Fibroblast of mammary gland (primary cell): ENCODE measurements around the gene CRIP1.

Source experiments
- DNase-seq: peaks from one replicate; pipeline ENCODE4 v3.0.0-alpha.2; 2010; ENCODE audit warnings: low read depth
- H3K4me3 ChIP-seq: 2 replicates; pipeline ENCODE4 v1.5.1; 2011; ENCODE audit warnings: low read depth, mild to moderate bottlenecking, low read length, moderate library complexity; ENCODE audit not compliant: control insufficient read depth
- TF ChIP-seq, protein P1 (sequence below): conservative IDR thresholded peaks from 2 replicates; pipeline ENCODE4 v1.5.1; 2011; ENCODE audit warnings: low read depth, low read length, inconsistent platforms; ENCODE audit not compliant: control insufficient read depth, insufficient read depth

Gene CRIP1

DNA sequence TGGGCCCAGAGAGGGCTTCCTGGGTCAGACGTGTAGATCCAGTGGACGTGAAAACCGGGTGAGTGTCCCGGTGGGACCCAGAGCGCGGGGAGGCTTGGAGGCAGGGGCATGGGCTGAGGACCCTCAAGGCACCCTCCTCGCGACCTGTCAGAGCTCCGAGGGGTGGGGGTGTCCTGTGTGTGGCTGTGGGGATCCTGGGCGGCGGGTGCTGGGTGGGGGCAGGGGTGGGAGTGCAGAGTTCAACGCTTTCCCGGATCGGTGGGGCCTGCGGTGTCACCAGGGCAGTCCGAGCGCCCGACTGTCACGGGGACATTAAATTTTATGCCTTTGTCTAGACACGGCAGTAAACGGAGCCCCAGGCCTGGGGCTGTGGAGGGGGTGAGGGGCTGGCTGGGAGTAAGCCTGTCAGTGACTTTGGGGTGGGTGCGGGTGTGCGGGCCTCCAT, 40.7 kb downstream of the CRIP1 start:
- DNase-seq, result no peak
- TF ChIP-seq, protein P1, sequence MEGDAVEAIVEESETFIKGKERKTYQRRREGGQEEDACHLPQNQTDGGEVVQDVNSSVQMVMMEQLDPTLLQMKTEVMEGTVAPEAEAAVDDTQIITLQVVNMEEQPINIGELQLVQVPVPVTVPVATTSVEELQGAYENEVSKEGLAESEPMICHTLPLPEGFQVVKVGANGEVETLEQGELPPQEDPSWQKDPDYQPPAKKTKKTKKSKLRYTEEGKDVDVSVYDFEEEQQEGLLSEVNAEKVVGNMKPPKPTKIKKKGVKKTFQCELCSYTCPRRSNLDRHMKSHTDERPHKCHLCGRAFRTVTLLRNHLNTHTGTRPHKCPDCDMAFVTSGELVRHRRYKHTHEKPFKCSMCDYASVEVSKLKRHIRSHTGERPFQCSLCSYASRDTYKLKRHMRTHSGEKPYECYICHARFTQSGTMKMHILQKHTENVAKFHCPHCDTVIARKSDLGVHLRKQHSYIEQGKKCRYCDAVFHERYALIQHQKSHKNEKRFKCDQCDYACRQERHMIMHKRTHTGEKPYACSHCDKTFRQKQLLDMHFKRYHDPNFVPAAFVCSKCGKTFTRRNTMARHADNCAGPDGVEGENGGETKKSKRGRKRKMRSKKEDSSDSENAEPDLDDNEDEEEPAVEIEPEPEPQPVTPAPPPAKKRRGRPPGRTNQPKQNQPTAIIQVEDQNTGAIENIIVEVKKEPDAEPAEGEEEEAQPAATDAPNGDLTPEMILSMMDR, result no peak
- H3K4me3 ChIP-seq, result peak overlapping the region; percentile 39

DNA sequence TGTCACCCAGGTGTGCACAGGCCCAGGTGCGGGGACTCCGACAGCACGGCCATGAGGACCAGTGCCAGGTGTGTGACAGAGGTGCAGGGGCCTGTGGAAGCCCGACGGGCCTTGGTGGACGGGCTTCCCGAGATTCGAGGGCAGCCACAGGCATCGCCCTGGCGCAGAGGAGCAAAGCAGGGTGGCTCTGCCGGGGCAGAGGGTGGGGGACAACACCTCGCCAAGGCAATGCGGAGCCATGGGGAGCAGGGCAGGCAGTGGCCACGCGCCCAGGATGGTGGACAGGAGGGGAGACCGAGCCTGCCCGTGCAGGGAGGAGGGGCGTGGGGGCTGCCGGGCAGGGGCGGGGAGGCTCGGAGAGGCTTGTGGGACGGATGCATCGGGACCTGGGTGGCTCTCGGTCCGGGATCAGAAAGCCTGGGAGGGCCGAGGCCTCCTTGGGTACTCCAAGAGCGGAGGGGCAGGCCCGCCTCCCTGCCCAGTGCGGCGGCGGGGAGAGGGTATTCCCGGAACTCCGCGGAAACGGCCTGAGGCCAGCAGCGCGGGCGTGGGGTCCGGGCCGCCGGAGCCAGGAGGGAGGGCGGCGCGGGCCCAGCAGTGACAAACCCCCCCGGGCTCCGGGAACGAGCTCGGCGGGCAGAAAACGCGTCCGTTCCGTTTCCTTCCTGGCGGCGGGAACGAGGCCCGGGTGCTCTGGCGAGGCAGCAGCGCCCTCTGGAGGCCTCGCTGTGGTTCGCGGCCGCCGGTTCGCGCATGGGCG, 41.3 kb downstream of the CRIP1 start:
- DNase-seq, result peak; percentile 59
- TF ChIP-seq, protein P1, result peak; percentile 48
- peak overlapping the region; percentile 26 for H3K4me3 ChIP-seq

DNA sequence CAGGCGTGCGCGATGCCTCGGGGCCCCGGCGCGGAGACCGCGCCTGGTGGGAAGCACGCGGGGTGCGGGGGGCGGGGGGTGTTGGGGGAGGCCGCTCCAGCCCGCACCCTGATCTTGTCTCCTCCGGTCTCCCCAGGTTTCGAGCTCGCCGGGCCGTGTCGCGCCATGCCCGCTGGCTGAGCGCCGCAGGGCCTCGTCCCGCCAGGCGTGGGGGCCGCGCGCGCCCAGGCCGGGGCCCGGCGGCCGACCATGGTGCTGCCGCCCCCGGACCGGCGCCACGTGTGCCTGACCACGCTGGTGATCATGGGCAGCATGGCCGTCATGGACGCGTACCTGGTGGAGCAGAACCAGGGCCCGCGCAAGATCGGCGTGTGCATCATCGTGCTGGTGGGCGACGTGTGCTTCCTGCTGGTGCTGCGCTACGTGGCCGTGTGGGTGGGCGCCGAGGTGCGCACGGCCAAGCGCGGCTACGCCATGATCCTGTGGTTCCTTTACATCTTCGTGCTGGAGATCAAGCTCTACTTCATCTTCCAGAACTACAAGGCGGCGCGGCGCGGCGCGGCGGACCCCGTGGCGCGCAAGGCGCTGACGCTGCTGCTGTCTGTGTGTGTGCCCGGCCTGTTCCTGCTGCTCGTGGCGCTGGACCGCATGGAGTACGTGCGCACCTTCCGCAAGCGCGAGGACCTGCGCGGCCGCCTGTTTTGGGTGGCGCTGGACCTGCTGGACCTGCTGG, 42.1 kb downstream of the CRIP1 start:
- H3K4me3 ChIP-seq, result no peak overlapping the region
- TF ChIP-seq, protein P1, result no peak
- no peak for DNase-seq

DNA sequence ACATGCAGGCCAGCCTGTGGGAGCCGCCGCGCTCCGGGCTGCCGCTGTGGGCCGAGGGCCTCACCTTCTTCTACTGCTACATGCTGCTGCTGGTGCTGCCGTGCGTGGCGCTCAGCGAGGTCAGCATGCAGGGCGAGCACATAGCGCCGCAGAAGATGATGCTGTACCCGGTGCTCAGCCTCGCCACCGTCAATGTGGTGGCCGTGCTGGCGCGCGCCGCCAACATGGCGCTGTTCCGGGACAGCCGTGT, 42.6 kb downstream of the CRIP1 start:
- TF ChIP-seq, protein P1, result no peak
- no peak overlapping the region for H3K4me3 ChIP-seq
- DNase-seq, result no peak

DNA sequence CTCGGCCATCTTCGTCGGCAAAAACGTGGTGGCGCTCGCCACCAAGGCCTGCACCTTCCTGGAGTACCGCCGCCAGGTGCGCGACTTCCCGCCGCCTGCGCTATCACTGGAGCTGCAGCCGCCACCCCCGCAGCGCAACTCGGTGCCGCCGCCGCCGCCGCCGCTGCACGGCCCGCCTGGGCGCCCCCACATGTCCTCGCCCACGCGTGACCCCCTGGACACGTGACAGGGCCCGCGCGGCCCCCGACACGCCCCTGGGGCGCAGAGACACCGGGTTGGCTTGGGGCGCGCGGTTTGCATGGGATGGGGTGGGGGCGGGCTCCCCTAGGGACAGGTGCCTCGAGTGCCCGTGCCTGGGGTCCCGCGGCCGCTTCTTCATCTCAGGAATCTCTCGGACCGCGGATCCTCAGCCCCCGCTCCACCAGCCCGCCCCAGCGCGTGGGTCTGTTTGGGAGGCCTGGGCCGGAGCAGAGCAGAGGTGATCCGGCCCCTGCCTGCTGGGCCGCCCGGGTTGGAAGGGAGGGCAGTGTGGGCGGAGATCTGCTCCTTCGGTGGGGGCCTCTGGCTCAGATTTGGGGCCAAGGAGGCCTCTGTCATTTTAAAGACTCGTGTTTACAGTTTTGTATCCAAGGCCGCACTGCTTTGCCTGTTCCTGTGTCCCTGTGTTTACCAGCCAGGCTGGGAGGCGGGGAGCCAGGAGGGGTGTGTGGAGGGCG, 43.0 kb downstream of the CRIP1 start:
- DNase-seq, result no peak
- TF ChIP-seq, protein P1, result no peak
- no peak overlapping the region for H3K4me3 ChIP-seq

- TF ChIP-seq, protein P1, result no peak
- DNase-seq, result no peak
- no peak overlapping the region for H3K4me3 ChIP-seq
Observed at GRCh38 chr14:105530285-105531087, 43.8 kb downstream of the CRIP1 start.
